NCI-H226 (cell line): Measurements from ENCODE around the gene GLI3.
"Not testable (repeated sequence)": the region's sequence is repeated elsewhere in the genome, so short reads cannot be mapped to it uniquely, and the experiment has no call there.

ENCODE experiments used
- DNase-seq: peaks from one replicate; pipeline ENCODE4 v3.0.0-alpha.2; 2015

Gene GLI3

DNA sequence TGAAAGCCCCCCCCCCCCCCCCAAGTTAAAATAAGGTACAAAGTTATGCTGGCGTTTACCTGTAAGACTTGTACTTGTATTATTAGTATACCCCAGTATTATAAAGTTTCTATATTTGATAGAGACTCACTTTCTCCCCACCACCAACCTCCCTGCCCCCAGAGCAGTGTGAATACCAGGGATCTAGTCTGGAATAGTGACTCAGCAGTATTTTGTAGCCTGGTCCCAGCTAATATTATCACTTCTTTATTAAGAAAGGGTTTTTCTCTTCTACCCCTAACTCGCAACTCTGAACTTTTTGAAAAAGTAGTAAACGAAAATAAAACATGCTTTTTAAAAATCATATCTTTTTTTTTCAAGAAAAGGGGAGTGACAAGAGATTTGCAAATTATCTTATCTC, 26.7 kb downstream of the GLI3 start:
- no peak for DNase-seq

DNA sequence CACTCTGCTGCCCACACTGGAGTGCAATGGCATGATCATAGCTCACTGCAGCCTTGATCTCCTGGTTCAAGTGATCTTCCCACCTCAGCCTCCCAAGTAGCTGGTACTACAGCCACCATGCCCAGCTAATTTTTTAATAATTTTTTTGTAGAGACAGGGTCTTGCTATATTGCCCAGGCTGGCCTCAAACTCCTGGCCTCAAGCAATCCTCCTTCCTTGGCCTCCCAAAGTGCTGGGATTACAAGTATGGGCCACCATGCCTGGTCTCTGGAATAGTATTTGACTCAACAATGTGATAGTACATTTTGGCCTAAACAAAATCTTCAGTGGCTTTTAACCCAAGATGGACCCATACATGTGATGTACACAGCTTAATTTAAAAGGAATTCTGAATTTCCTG, 27.9 kb downstream of the GLI3 start:
- DNase-seq: not testable (repeated sequence)

DNA sequence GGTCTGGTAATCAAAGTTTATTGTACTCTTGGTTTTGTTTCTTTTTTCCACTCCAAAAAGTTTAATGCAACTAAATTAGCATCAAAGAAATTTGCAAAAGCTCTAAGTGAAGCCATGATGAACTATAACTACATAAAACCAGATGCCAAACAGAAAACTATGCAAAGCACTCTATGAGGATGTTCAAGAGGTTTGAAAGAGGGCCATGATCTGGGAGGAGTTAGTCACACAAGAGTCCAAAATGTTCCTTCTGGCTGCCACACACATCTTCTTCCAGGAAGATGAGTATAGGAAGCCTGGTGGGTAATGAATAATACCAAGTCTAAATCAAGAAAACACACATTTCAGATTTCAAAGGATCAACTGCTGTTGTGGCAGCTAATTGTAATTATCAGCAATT, 28.4 kb downstream of the GLI3 start:
- DNase-seq: no peak

DNA sequence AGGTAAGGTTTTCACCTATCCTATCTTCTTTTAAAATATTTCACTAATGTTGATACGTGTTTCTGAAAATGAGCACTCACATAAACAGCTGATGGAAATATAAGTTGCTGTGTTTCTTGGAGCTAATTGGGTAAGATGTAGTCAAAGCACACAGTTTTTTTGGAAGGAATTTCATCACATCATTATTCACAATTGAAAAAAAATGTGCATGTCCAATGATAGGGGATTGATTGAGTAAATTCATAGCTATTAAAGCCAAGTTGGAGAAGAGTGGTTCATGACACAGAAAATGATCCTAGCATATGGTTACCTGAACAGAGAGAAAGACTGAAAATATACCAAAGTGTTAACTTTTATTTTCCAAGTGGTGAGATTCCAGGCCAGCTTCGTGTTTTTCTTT, 29.6 kb downstream of the GLI3 start:
- DNase-seq: no peak

GRCh38 chr7:42203336-42203735, 33.7 kb downstream of the GLI3 start:
- no peak for DNase-seq

DNA sequence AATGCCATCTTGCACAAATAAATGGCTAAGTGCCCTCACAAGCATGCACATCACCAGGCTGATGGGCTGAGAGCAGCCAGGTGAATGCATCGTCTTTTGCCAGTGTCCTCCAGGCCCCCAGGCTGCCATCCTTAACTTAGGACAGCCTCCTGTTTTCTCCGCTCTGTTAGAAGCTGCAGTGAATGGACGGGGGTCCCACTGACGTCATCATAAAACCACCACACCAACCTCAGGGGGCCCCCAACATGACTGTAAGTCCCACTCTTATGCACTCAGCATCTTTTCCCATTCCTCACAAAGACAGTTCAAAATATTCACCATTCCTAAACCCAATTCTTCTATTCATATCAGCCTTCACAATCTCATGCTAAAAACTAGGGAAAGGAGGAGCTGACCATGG, 34.4 kb downstream of the GLI3 start:
- no peak for DNase-seq

- DNase-seq: no peak
Observed at GRCh38 chr7:42198974-42199668, 37.9 kb downstream of the GLI3 start.

DNA sequence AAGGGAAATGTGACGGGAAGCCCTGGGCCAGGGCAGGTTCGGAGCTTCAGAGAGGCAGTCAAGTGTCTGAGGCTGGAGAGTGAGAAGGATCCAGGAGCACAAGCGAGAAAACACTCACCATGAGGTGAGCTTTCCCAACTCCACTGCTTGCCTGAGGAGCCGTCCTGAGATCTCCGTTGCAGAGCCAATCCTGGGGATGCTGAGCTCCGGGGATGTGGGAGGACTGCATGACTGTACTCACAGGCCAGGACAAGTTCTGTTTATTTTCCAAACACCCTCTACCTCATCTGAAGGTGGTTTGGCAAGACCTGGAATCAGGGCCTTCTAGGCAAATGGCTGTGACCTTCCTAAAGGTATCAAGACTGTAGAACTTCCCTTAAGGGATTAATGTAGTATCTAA, 38.7 kb downstream of the GLI3 start:
- no peak for DNase-seq

GRCh38 chr7:42197451-42197850, 39.6 kb downstream of the GLI3 start:
- DNase-seq: peak; percentile 25

DNA sequence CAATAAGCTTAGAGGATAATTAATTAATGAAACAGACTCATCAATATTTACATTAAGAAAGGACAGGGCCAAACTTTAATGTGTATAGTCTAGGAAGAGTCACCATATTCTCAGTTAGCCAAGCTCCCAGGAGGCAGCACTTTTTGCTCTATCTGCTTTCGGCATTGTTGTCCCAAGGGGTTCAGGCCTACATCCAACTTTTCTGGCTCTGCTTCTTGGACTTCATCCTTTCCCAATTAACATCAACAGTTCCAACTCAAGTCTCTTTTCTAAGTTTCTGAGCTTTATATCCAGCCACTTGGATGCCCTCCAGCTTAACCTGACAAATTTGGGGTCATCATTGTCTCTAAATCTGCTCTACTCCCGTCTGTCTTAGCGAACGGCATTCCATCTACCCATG, 42.8 kb downstream of the GLI3 start:
- no peak for DNase-seq

DNA sequence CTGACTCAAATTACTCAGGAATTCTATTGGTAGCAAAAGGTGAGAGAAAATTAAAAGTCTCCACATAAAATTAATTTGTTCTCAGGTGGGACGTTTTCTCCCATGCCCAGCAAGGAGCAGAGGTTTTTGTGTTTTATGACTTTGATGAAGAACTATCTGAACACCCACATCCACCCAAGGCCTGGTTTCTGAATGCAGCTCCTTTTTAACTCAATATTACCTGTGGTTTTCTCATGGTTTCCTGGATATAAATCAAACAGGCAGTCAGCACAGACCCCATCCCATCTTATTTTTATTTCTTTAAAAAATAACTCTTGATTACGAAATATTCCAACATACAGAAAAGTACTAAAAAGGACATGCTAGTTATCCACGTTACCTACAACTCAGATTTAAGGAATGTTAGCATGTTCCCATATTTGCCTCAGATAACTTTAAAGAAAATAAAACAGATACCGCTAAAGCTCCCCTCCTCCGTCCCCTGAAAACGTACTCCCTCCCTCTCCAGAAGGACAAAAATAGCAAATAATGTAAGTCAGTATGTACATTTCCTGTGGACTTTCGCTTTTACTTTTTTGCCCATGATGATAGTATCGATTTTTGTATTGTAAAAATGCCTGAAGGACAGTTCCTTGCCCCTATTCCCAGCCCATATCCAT, 43.4 kb downstream of the GLI3 start:
- DNase-seq: no peak

- no peak for DNase-seq
Observed at GRCh38 chr7:42192851-42193461, 44.1 kb downstream of the GLI3 start.

DNA sequence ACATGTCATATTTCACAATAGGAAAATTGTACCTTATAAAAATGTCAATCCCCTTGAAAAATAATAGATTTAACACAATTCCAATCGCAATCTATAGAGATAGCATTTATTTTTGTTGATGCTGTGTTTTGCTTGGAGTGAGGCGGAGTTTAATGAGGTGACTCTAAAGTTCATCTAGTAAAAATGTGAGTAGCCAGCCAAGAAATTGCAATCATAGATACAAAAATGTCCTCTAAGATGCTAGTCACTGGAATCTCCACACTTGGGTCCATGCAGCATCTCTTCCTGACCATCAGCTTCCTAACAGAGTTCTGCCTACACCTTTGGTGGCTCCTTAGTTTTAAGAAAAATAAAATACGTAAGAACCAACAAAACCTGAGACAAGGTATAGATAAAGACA, 44.9 kb downstream of the GLI3 start:
- no peak for DNase-seq

DNA sequence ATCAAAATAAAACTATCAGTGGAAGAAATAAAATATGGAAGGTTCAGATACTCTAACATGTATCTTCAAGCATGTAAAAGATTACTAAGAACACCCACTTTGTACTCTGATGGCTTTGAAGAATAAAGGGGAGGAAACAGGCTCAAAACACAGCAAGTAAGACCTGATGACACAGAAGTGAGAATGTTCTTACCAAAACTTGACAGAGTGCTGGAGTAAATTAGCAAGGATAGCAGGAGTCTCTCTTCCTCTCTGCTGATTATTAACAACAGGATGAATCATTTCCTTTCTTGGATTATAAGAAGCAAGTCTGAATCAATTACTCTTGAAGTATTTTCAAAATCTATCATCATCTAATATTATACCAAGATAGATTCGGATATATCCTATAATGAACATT, 47.5 kb downstream of the GLI3 start:
- no peak for DNase-seq

GRCh38 chr7:42186151-42186550, 50.9 kb downstream of the GLI3 start:
- DNase-seq: no peak

DNA sequence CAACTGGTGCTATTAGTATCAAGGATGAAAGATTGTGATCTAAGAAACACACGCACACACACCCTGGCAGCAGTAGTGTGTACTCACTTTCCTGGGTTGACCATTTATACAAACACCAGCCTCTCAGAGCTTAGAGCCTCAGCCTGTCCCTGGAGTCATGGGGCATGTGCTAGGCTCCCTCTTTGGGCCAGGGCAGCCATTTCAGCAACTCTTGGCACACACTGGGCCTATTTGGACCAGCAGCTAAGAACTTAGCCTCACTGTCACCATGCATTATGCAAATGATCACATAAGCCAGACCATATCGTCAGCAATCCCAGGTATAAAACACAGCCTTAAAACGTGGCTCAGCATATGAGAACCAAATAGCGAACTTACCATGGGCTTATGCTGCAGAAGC, 51.3 kb downstream of the GLI3 start:
- DNase-seq: no peak

DNA sequence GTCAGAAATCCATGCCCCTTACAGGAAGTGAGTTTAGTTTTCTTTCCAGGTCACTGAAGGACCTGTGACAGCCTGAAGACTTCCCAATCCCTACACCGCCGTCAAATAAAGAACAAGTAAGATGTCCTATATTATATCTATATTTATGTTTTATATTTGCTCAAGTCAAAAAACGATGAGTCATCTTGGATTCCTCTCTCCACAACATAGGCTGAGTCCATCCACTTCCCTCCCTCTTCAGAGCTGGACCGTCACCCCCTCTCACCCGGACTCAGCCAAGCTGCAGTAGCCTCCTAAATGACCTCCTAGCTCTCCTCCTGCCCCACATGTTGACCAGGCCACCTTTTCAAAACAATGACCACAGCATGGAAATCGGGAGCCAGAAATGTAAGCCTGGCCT, 53.5 kb downstream of the GLI3 start:
- DNase-seq: peak; percentile 10

- DNase-seq: peak; percentile 38
Observed at GRCh38 chr7:42181566-42181965, 55.4 kb downstream of the GLI3 start.

GRCh38 chr7:42180806-42181205, 56.2 kb downstream of the GLI3 start:
- DNase-seq: no peak

DNA sequence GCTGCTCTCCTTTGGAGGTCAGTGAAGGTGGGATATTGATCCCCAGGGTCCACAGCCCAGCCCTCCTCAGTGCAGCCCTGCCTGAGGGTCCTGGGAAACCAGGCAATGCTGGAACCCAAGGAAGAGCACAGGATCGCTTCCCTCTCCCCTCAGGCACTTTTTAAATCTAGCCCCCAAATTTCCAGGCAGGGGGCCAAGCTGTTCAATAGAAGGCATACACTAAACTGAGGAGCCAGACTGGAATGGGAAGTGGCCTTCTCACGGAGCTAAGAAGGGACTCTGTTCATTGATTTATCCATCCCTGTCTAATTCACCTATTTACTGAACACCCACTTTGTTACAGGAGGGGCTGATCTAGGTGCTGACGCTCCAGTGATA, 60.3 kb downstream of the GLI3 start:
- DNase-seq: no peak

DNA sequence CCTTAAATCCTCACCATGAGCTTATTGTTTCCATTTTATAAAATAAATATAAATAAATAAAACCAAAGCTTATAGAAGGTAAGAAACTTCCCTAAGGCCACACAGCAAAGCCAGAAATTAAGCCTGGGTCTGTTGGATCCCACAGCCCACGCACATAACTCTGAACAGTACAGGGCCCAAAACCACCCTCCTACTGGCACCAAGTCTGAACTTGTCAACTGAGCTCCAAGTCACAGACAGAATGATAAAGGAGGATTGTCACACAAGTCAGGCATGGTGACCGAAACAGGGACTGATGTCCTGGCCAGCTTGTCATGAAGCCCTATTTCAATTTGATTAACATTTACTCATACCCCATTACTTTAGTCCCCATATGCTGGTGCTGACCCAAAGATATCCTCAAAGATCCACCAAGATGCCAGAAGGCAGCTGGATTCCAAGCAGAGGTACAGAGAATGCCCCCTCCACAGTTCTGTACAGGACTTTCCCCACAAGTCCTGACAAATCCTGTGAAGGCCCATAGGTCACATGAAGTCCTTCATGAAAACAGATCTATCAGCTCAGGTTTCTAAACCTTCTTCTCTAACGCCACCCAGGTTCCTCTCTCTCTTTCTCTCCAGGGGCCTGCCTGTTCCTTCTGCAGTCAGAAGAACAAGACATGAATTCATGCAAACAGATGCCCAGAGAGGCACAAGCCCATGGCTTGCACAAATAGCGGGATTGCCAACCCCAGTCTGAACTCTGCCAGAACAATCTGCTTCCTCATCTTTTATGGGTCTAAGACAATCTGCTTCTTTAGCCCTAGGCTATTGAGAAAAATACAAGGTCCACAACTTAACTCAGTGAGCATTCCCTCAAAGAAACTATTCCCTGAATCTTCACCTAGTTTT, 60.9 kb downstream of the GLI3 start:
- no peak for DNase-seq

- DNase-seq: no peak
Observed at GRCh38 chr7:42174391-42174912, 62.6 kb downstream of the GLI3 start.

- peak; percentile 68 for DNase-seq
Observed at GRCh38 chr7:42170724-42171123, 66.3 kb downstream of the GLI3 start.
